HEK293 (cell line): ENCODE results near the gene KHDRBS2.

Experiments
- CTCF ChIA-PET: fragments of 350-600 bp; formaldehyde crosslinking; extraction: SDS; loops from one replicate; lab custom pipeline; 2021; ENCODE audit warnings: antibody characterized with exemption; lab: Yijun Ruan, JAX
- POLR2A ChIA-PET: fragments of 300-600 bp; formaldehyde crosslinking; extraction: SDS; loops from one replicate; lab custom pipeline; 2020; ENCODE audit warnings: antibody characterized with exemption, inconsistent platforms; lab: Yijun Ruan, JAX
- H3K27ac ChIP-seq: fragments of 200-500 bp; sonication (Bioruptor generic); 2 replicates; pipeline ENCODE4 v1.5.1; 2014; ENCODE audit warnings: low read depth, low read length, control low read depth, inconsistent platforms; ENCODE audit errors: extremely low read depth
- H3K36me3 ChIP-seq, 2 experiments: fragments of 200-500 bp in 1 of 2; sonication (Bioruptor generic) in 1 of 2; 1 replicate in 1 of 2; 2 replicates in 1 of 2; pipeline ENCODE4 v1.5.1; 2014 to 2017; ENCODE audit warnings: inconsistent platforms in 2 of 2, low read length in 2 of 2; ENCODE audit not compliant: control insufficient read depth in 2 of 2, insufficient read depth in 1 of 2
- H3K4me1 ChIP-seq: fragments of 200-500 bp; sonication (Bioruptor generic); 2 replicates; pipeline ENCODE4 v1.5.1; 2014; ENCODE audit warnings: mild to moderate bottlenecking, low read length, inconsistent platforms; ENCODE audit not compliant: control insufficient read depth, insufficient read depth
- H3K4me3 ChIP-seq: 2 replicates; pipeline ENCODE4 v1.5.1; 2011; ENCODE audit warnings: low read depth, mild to moderate bottlenecking, control low read depth, low read length, moderate library complexity
- H3K9me3 ChIP-seq: fragments of 200-500 bp; sonication (Bioruptor generic); 2 replicates; pipeline ENCODE4 v1.5.1; 2014; ENCODE audit warnings: low read depth, low read length, inconsistent platforms; ENCODE audit not compliant: control insufficient read depth, insufficient read depth
- BCL11A ChIP-seq: fragments of 450-650 bp; formaldehyde crosslinking; IDR thresholded peaks from 2 replicates; pipeline ENCODE4 v1.5.1; 2016; ENCODE audit warnings: low read depth, missing biosample characterization, missing genetic modification characterization
- HOXA7 ChIP-seq: sonication (generic); formaldehyde crosslinking; IDR thresholded peaks from 2 replicates; pipeline ENCODE4 v1.8.1; 2022; ENCODE audit warnings: missing genetic modification reagents, borderline replicate concordance
- KLF1 ChIP-seq: fragments of 450-650 bp; formaldehyde crosslinking; IDR thresholded peaks from 2 replicates; pipeline ENCODE4 v1.5.1; 2016; ENCODE audit warnings: missing biosample characterization, missing genetic modification characterization
- KLF16 ChIP-seq: fragments of 450-650 bp; formaldehyde crosslinking; IDR thresholded peaks from 2 replicates; pipeline ENCODE4 v1.5.1; 2017; ENCODE audit warnings: missing biosample characterization, missing genetic modification characterization
- OVOL3 ChIP-seq: fragments of 450-650 bp; formaldehyde crosslinking; IDR thresholded peaks from 2 replicates; pipeline ENCODE4 v1.5.1; 2016; ENCODE audit warnings: missing biosample characterization, missing genetic modification characterization
- SALL2 ChIP-seq: fragments of 450-650 bp; formaldehyde crosslinking; IDR thresholded peaks from 2 replicates; pipeline ENCODE4 v1.5.0; 2017; ENCODE audit warnings: missing biosample characterization, mild to moderate bottlenecking, missing genetic modification characterization, borderline replicate concordance
- TCF7L2 ChIP-seq: IDR thresholded peaks from 2 replicates; pipeline ENCODE4 v1.6.1; 2011; ENCODE audit warnings: low read depth, mild to moderate bottlenecking, inconsistent platforms, low read length, moderate library complexity, borderline replicate concordance
- ZBTB10 ChIP-seq: fragments of 450-650 bp; formaldehyde crosslinking; IDR thresholded peaks from 2 replicates; pipeline ENCODE4 v1.5.1; 2016; ENCODE audit warnings: missing biosample characterization, missing genetic modification characterization
- ZBTB44 ChIP-seq: fragments of 450-650 bp; IDR thresholded peaks from 2 replicates; pipeline ENCODE4 v1.5.1; 2018; ENCODE audit warnings: missing biosample characterization, mild to moderate bottlenecking, missing genetic modification characterization
- ZNF112 ChIP-seq: fragments of 450-650 bp; formaldehyde crosslinking; IDR thresholded peaks from 2 replicates; pipeline ENCODE4 v1.5.0; 2017; ENCODE audit warnings: missing biosample characterization, missing genetic modification characterization
- ZNF362 ChIP-seq: fragments of 450-650 bp; formaldehyde crosslinking; IDR thresholded peaks from 2 replicates; pipeline ENCODE4 v1.5.1; 2016; ENCODE audit warnings: missing biosample characterization, missing genetic modification characterization
- ZNF416 ChIP-seq: fragments of 450-650 bp; formaldehyde crosslinking; IDR thresholded peaks from 2 replicates; pipeline ENCODE4 v1.5.1; 2016; ENCODE audit warnings: missing biosample characterization, missing genetic modification characterization
- ZNF423 ChIP-seq: fragments of 450-650 bp; formaldehyde crosslinking; IDR thresholded peaks from 2 replicates; pipeline ENCODE4 v1.5.1; 2016; ENCODE audit warnings: missing biosample characterization, missing genetic modification characterization
- ZNF654 ChIP-seq: fragments of 450-650 bp; formaldehyde crosslinking; IDR thresholded peaks from 2 replicates; pipeline ENCODE4 v1.5.1; 2016; ENCODE audit warnings: low read depth, missing biosample characterization, missing genetic modification characterization
- ZNF76 ChIP-seq: fragments of 450-650 bp; formaldehyde crosslinking; IDR thresholded peaks from 2 replicates; pipeline ENCODE4; 2016; ENCODE audit warnings: low read depth, missing biosample characterization, missing genetic modification characterization, borderline replicate concordance
- ZNF785 ChIP-seq: fragments of 450-650 bp; formaldehyde crosslinking; IDR thresholded peaks from 2 replicates; pipeline ENCODE4 v1.5.1; 2016; ENCODE audit warnings: missing biosample characterization, missing genetic modification characterization
- TF ChIP-seq, protein P1 (sequence below): fragments of 450-650 bp; formaldehyde crosslinking; IDR thresholded peaks from 2 replicates; pipeline ENCODE4 v1.5.1; 2016; ENCODE audit warnings: missing biosample characterization, missing genetic modification characterization
- TF ChIP-seq, protein P2 (sequence below): IDR thresholded peaks from 2 replicates; pipeline ENCODE4 v1.6.1; 2011; ENCODE audit warnings: mild to moderate bottlenecking, low read depth, low read length, borderline replicate concordance
- TF ChIP-seq, protein P3 (sequence below): fragments of 450-650 bp; formaldehyde crosslinking; IDR thresholded peaks from 2 replicates; pipeline ENCODE4 v1.5.1; 2016; ENCODE audit warnings: missing biosample characterization, missing genetic modification characterization

KHDRBS2 gene

GRCh38 chr6:61817716-61818115 is 468.3 kb downstream of the KHDRBS2 start:
- Histone ChIP-seq H3K36me3 (no peaks in the 10 kb centered on the region), H3K4me3 (no peak overlapping the region), H3K27ac (no peak overlapping the region), H3K4me1 (no peaks in the 10 kb centered on the region), H3K9me3 (no peaks in the 10 kb centered on the region)
- ChIA-PET POLR2A (no interaction called here), CTCF (interaction anchor here (0.7 to 0.8 kb wide), 2 partner anchors 24 to 351 kb away, joined by 3 read pairs; no protein-coding TSS in a partner anchor)
- TF ChIP-seq ZNF654 (tag by site-specific recombination): no peak
- no peak for TF ChIP-seq OVOL3 (tag by site-specific recombination)
- TF ChIP-seq TCF7L2: no peak
- no peak for TF ChIP-seq ZNF423 (tag by site-specific recombination)
- TF ChIP-seq SALL2 (tag by site-specific recombination): no peak
- TF ChIP-seq KLF1 (tag by site-specific recombination): no peak
- no peak for TF ChIP-seq ZBTB10 (tag by site-specific recombination)
- TF ChIP-seq, protein P1, sequence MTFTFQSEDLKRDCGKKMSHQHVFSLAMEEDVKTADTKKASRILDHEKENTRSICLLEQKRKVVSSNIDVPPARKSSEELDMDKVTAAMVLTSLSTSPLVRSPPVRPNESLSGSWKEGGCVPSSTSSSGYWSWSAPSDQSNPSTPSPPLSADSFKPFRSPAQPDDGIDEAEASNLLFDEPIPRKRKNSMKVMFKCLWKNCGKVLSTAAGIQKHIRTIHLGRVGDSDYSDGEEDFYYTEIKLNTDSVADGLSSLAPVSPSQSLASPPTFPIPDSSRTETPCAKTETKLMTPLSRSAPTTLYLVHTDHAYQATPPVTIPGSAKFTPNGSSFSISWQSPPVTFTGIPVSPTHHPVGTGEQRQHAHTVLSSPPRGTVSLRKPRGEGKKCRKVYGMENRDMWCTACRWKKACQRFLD (tag by site-specific recombination): no peak
- TF ChIP-seq, protein P2, sequence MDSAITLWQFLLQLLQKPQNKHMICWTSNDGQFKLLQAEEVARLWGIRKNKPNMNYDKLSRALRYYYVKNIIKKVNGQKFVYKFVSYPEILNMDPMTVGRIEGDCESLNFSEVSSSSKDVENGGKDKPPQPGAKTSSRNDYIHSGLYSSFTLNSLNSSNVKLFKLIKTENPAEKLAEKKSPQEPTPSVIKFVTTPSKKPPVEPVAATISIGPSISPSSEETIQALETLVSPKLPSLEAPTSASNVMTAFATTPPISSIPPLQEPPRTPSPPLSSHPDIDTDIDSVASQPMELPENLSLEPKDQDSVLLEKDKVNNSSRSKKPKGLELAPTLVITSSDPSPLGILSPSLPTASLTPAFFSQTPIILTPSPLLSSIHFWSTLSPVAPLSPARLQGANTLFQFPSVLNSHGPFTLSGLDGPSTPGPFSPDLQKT: no peak
- TF ChIP-seq ZNF416 (tag by site-specific recombination): no peak
- no peak for TF ChIP-seq KLF16
- no peak for TF ChIP-seq ZNF76 (tag by site-specific recombination)
- TF ChIP-seq ZNF112 (tag by site-specific recombination): no peak
- no peak for TF ChIP-seq ZNF362 (tag by site-specific recombination)
- no peak for TF ChIP-seq ZNF785 (tag by site-specific recombination)
- TF ChIP-seq ZBTB44 (tag by site-specific recombination): no peak
- no peak for TF ChIP-seq BCL11A (tag by site-specific recombination)
- TF ChIP-seq, protein P3, sequence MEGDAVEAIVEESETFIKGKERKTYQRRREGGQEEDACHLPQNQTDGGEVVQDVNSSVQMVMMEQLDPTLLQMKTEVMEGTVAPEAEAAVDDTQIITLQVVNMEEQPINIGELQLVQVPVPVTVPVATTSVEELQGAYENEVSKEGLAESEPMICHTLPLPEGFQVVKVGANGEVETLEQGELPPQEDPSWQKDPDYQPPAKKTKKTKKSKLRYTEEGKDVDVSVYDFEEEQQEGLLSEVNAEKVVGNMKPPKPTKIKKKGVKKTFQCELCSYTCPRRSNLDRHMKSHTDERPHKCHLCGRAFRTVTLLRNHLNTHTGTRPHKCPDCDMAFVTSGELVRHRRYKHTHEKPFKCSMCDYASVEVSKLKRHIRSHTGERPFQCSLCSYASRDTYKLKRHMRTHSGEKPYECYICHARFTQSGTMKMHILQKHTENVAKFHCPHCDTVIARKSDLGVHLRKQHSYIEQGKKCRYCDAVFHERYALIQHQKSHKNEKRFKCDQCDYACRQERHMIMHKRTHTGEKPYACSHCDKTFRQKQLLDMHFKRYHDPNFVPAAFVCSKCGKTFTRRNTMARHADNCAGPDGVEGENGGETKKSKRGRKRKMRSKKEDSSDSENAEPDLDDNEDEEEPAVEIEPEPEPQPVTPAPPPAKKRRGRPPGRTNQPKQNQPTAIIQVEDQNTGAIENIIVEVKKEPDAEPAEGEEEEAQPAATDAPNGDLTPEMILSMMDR (tag by site-specific recombination): no peak
- no peak for TF ChIP-seq HOXA7 (CRISPR knock-in tag)
